Activated CD4-positive, alpha-beta memory T cell treated with anti-CD3 and anti-CD28 coated beads for 36 hours (primary cell): ENCODE measurements around the gene CAVIN2. TPM values are rescaled to one million over a fixed set of nuclear protein-coding genes. Genes with fewer than 3 reads are reported as not detected.

Experiments
- CTCF ChIA-PET: fragments of 350-600 bp; sonication (Branson Sonifier 250); formaldehyde crosslinking; loops from one replicate; lab custom pipeline; 2021; ENCODE audit warnings: antibody characterized with exemption, inconsistent platforms; lab: Charles Lee
- POLR2A ChIA-PET: fragments of 350-600 bp; sonication (Branson Sonifier 250); formaldehyde crosslinking; loops from one replicate; lab custom pipeline; 2021; ENCODE audit warnings: antibody characterized with exemption; lab: Charles Lee
- DNase-seq: peaks from one replicate; pipeline ENCODE4 v3.0.0-alpha.2; 2020
- H3K27ac Mint-ChIP-seq: one replicate; pipeline ENCODE4 v1.8.0; 2021; ENCODE audit warnings: mixed read lengths
- H3K27me3 Mint-ChIP-seq: one replicate; pipeline ENCODE4 v1.8.0; 2021; ENCODE audit warnings: mixed read lengths
- H3K36me3 Mint-ChIP-seq: one replicate; pipeline ENCODE4 v1.8.0; 2021; ENCODE audit warnings: mixed read lengths
- H3K4me1 Mint-ChIP-seq: one replicate; pipeline ENCODE4 v1.8.0; 2021; ENCODE audit warnings: low read depth, mixed read lengths
- H3K4me3 Mint-ChIP-seq: one replicate; pipeline ENCODE4 v1.8.0; 2021; ENCODE audit warnings: mild to moderate bottlenecking, mixed read lengths
- H3K9me3 Mint-ChIP-seq: one replicate; pipeline ENCODE4 v1.8.0; 2021; ENCODE audit warnings: mixed read lengths
- intact Hi-C: fragments of 100-400 bp; cut with micrococcal nuclease; formaldehyde crosslinking; loops from one replicate; pipeline ENCODE4 v1.15.1; 2023
- total RNA-seq, 2 experiments: library from RNA; stranded (reverse); gene quantifications; one replicate each; pipeline ENCODE4 v1.2.3, GENCODE V29; 2021

The CAVIN2 gene
- total RNA-seq, 2 experiments from 2014 or later: not detected

- no peaks in the 10 kb centered on the region for H3K36me3 Mint-ChIP-seq
- POLR2A ChIA-PET: no interaction called here
- no peaks in the 10 kb centered on the region for H3K9me3 Mint-ChIP-seq
- peaks cover 9% of the 10 kb centered on the region for H3K4me1 Mint-ChIP-seq
- CTCF ChIA-PET: no interaction called here
- intact Hi-C loops: no loop called here
- peaks cover 30% of the 10 kb centered on the region for H3K27me3 Mint-ChIP-seq
- H3K27ac Mint-ChIP-seq: no peak overlapping the region
- DNase-seq: no peak
- H3K4me3 Mint-ChIP-seq: no peak overlapping the region
Measured at GRCh38 chr2:191848771-191849767, 2.2 kb upstream of the CAVIN2 start.

GRCh38 chr2:191847764-191848163 is 876 bp upstream of the CAVIN2 start:
- H3K4me1 Mint-ChIP-seq: peaks cover 9% of the 10 kb centered on the region

GRCh38 chr2:191845876-191846514 is 893 bp downstream of the CAVIN2 start:
- no peaks in the 10 kb centered on the region for H3K36me3 Mint-ChIP-seq
- no peak overlapping the region for H3K27ac Mint-ChIP-seq
- H3K4me1 Mint-ChIP-seq: peaks cover 9% of the 10 kb centered on the region
- POLR2A ChIA-PET: no interaction called here
- H3K27me3 Mint-ChIP-seq: peaks cover 28% of the 10 kb centered on the region
- intact Hi-C loops: no loop called here
- no peak overlapping the region for H3K4me3 Mint-ChIP-seq
- no peaks in the 10 kb centered on the region for H3K9me3 Mint-ChIP-seq
- DNase-seq: no peak
- CTCF ChIA-PET: no interaction called here

More at GRCh38 chr2:191847764-191848163, 876 bp upstream of the CAVIN2 start:
- H3K27ac Mint-ChIP-seq: no peak overlapping the region
- H3K27me3 Mint-ChIP-seq: peaks cover 28% of the 10 kb centered on the region
- no peaks in the 10 kb centered on the region for H3K36me3 Mint-ChIP-seq
- POLR2A ChIA-PET: no interaction called here
- CTCF ChIA-PET: interaction anchor here (1.3 kb wide), 1 partner anchor 36 kb away, joined by 4 read pairs; no protein-coding TSS in a partner anchor
- no peak overlapping the region for H3K4me3 Mint-ChIP-seq
- DNase-seq: no peak
- intact Hi-C loops: no loop called here
- H3K9me3 Mint-ChIP-seq: no peaks in the 10 kb centered on the region

GRCh38 chr2:191845248-191845715 is 1.6 kb downstream of the CAVIN2 start:
- ChIA-PET CTCF (no interaction called here), POLR2A (no interaction called here)
- Mint-ChIP-seq H3K4me3 (no peak overlapping the region), H3K36me3 (no peaks in the 10 kb centered on the region), H3K27me3 (peaks cover 29% of the 10 kb centered on the region), H3K9me3 (no peaks in the 10 kb centered on the region), H3K27ac (no peak overlapping the region), H3K4me1 (peaks cover 9% of the 10 kb centered on the region)
- intact Hi-C loops: no loop called here
- DNase-seq: no peak

GRCh38 chr2:191844706-191845105 is 2.2 kb downstream of the CAVIN2 start:
- no peaks in the 10 kb centered on the region for H3K9me3 Mint-ChIP-seq
- CTCF ChIA-PET: no interaction called here
- peaks cover 9% of the 10 kb centered on the region for H3K4me1 Mint-ChIP-seq
- H3K36me3 Mint-ChIP-seq: no peaks in the 10 kb centered on the region
- POLR2A ChIA-PET: no interaction called here
- no peak overlapping the region for H3K27ac Mint-ChIP-seq
- intact Hi-C loops: no loop called here
- peaks cover 26% of the 10 kb centered on the region for H3K27me3 Mint-ChIP-seq
- no peak overlapping the region for H3K4me3 Mint-ChIP-seq
- DNase-seq: no peak

- DNase-seq: no peak
- Mint-ChIP-seq H3K36me3 (no peaks in the 10 kb centered on the region), H3K9me3 (no peaks in the 10 kb centered on the region), H3K4me3 (no peak overlapping the region), H3K27ac (no peak overlapping the region), H3K4me1 (no peaks in the 10 kb centered on the region), H3K27me3 (peaks cover 8% of the 10 kb centered on the region)
- intact Hi-C loops: no loop called here
- CTCF ChIA-PET: interaction anchor here (0.5 kb wide), 1 partner anchor 28 kb away, joined by 3 read pairs; no protein-coding TSS in a partner anchor
- POLR2A ChIA-PET: no interaction called here
Measured at GRCh38 chr2:191840921-191841320, 6.0 kb downstream of the CAVIN2 start.

- Mint-ChIP-seq H3K36me3 (no peaks in the 10 kb centered on the region), H3K4me3 (no peak overlapping the region), H3K27ac (no peak overlapping the region), H3K9me3 (no peaks in the 10 kb centered on the region), H3K4me1 (no peaks in the 10 kb centered on the region), H3K27me3 (peaks cover 7% of the 10 kb centered on the region)
- POLR2A ChIA-PET: no interaction called here
- intact Hi-C loops: no loop called here
- CTCF ChIA-PET: interaction anchor here (0.5 kb wide), 1 partner anchor 28 kb away, joined by 3 read pairs; no protein-coding TSS in a partner anchor
- DNase-seq: no peak
Measured at GRCh38 chr2:191839918-191840804, 6.7 kb downstream of the CAVIN2 start.

- Mint-ChIP-seq H3K4me3 (no peak overlapping the region), H3K27me3 (peaks cover 7% of the 10 kb centered on the region), H3K36me3 (no peaks in the 10 kb centered on the region), H3K9me3 (no peaks in the 10 kb centered on the region), H3K4me1 (no peaks in the 10 kb centered on the region), H3K27ac (no peak overlapping the region)
- POLR2A ChIA-PET: no interaction called here
- intact Hi-C loops: no loop called here
- CTCF ChIA-PET: no interaction called here
- no peak for DNase-seq
Measured at GRCh38 chr2:191838526-191838925, 8.4 kb downstream of the CAVIN2 start.

GRCh38 chr2:191836853-191837769 is 9.8 kb downstream of the CAVIN2 start:
- no peak overlapping the region for H3K27ac Mint-ChIP-seq
- CTCF ChIA-PET: interaction anchor here (0.6 kb wide), 2 partner anchors 298 to 1680 kb away, joined by 3 read pairs; no protein-coding TSS in a partner anchor

GRCh38 chr2:191836471-191836852 is 10.4 kb downstream of the CAVIN2 start:
- Mint-ChIP-seq H3K9me3 (no peaks in the 10 kb centered on the region), H3K4me3 (no peak overlapping the region), H3K27me3 (peaks cover 7% of the 10 kb centered on the region), H3K27ac (no peak overlapping the region), H3K4me1 (no peaks in the 10 kb centered on the region), H3K36me3 (no peaks in the 10 kb centered on the region)
- intact Hi-C loops: no loop called here
- DNase-seq: no peak
- CTCF ChIA-PET: interaction anchor here (0.6 kb wide), 1 partner anchor 384 kb away, joined by 3 read pairs; no protein-coding TSS in a partner anchor
- POLR2A ChIA-PET: no interaction called here

More at GRCh38 chr2:191836853-191837769, 9.8 kb downstream of the CAVIN2 start:
- intact Hi-C loops: no loop called here
- no peaks in the 10 kb centered on the region for H3K9me3 Mint-ChIP-seq
- no peaks in the 10 kb centered on the region for H3K4me1 Mint-ChIP-seq
- POLR2A ChIA-PET: no interaction called here
- no peak overlapping the region for H3K4me3 Mint-ChIP-seq
- H3K27me3 Mint-ChIP-seq: peaks cover 7% of the 10 kb centered on the region
- DNase-seq: no peak
- H3K36me3 Mint-ChIP-seq: no peaks in the 10 kb centered on the region
